IMR-90 (cell line): Measurements from ENCODE around the gene PPT2. TPM values are rescaled to one million over a fixed set of nuclear protein-coding genes. Genes with fewer than 3 reads are reported as not detected.
"Not testable (repeated sequence)": the region's sequence is repeated elsewhere in the genome, so short reads cannot be mapped to it uniquely, and the experiment has no call there.

ENCODE experiments used
- ATAC-seq: fragments of 200-7000 bp; cut with Tn5 transposase; 2 replicates; pipeline ENCODE4 v1.9.1; 2020; ENCODE audit warnings: low read depth, mild to moderate bottlenecking, moderate library complexity
- BruUV-seq: library from RNA; stranded (reverse); fragments of 400-500 nt; replicated peaks from 2 replicates; lab custom pipeline; 2021; lab: Mats Ljungman, UMichigan
- CTCF ChIA-PET: fragments of 300-600 bp; formaldehyde crosslinking; extraction: SDS; loops from one replicate; lab custom pipeline; 2021; ENCODE audit warnings: antibody characterized with exemption; lab: Yijun Ruan, JAX
- POLR2A ChIA-PET: fragments of 300-600 bp; sonication (Branson Sonifier 250); formaldehyde crosslinking; loops from one replicate; lab custom pipeline; 2022; ENCODE audit warnings: antibody characterized with exemption; ENCODE audit not compliant: unreplicated experiment; lab: Charles Lee
- DNase-seq: peaks from one replicate; pipeline ENCODE4 v3.0.0; 2013
- H2AFZ ChIP-seq: replicated peaks from 2 replicates; pipeline ENCODE3; 2013; ENCODE audit warnings: low read length, mild to moderate bottlenecking; ENCODE audit not compliant: poor library complexity
- H2AK5ac ChIP-seq: 2 replicates; pipeline ENCODE4 v1.6.1; 2013; ENCODE audit warnings: low read depth, low read length, inconsistent platforms
- H2AK9ac ChIP-seq: replicated peaks from 2 replicates; pipeline ENCODE3; 2013; ENCODE audit warnings: mild to moderate bottlenecking, low read depth, low read length, moderate library complexity; ENCODE audit not compliant: poor library complexity
- H2BK120ac ChIP-seq: 2 replicates; pipeline ENCODE4 v1.6.1; 2013; ENCODE audit warnings: low read depth, low read length, inconsistent platforms
- H2BK15ac ChIP-seq: 3 replicates; pipeline ENCODE4 v1.6.1; 2013; ENCODE audit warnings: low read depth, low read length, inconsistent platforms
- H2BK20ac ChIP-seq: 2 replicates; pipeline ENCODE4 v1.6.1; 2013; ENCODE audit warnings: low read depth, mild to moderate bottlenecking, inconsistent platforms, low read length, moderate library complexity
- H2BK5ac ChIP-seq: 2 replicates; pipeline ENCODE4 v1.6.1; 2013; ENCODE audit warnings: mild to moderate bottlenecking, low read depth, low read length, inconsistent platforms; ENCODE audit not compliant: poor library complexity, severe bottlenecking
- H3K14ac ChIP-seq: replicated peaks from 2 replicates; pipeline ENCODE4 v1.6.1; 2013; ENCODE audit warnings: low read depth, low read length, inconsistent platforms
- H3K18ac ChIP-seq: 2 replicates; pipeline ENCODE4 v1.6.1; 2013; ENCODE audit warnings: low read depth, low read length, control low read depth
- H3K23ac ChIP-seq: 2 replicates; pipeline ENCODE4 v1.6.1; 2013; ENCODE audit warnings: low read depth, low read length, inconsistent platforms
- H3K27ac ChIP-seq: 2 replicates; pipeline ENCODE4 v1.5.1; 2013; ENCODE audit warnings: mild to moderate bottlenecking, control low read depth, low read length; ENCODE audit not compliant: insufficient read depth
- H3K27me3 ChIP-seq: 2 replicates; pipeline ENCODE4 v1.6.1; 2013; ENCODE audit warnings: low read length; ENCODE audit not compliant: control insufficient read depth, insufficient read depth
- H3K36me3 ChIP-seq: 2 replicates; pipeline ENCODE4 v1.6.1; 2013; ENCODE audit warnings: low read length, mixed read lengths; ENCODE audit not compliant: control insufficient read depth, insufficient read depth
- H3K4ac ChIP-seq: 2 replicates; pipeline ENCODE4 v1.6.1; 2013; ENCODE audit warnings: low read depth, low read length, inconsistent platforms
- H3K4me1 ChIP-seq: 2 replicates; pipeline ENCODE4 v1.6.1; 2013; ENCODE audit warnings: low read length, mixed read lengths; ENCODE audit not compliant: control insufficient read depth, insufficient read depth
- H3K4me2 ChIP-seq: 2 replicates; pipeline ENCODE4 v1.6.1; 2013; ENCODE audit warnings: low read depth, mild to moderate bottlenecking, control low read depth, low read length, moderate library complexity
- H3K4me3 ChIP-seq: 2 replicates; pipeline ENCODE4 v1.5.1; 2013; ENCODE audit warnings: low read depth, mild to moderate bottlenecking, control low read depth, low read length, moderate library complexity; ENCODE audit not compliant: insufficient read depth
- H3K56ac ChIP-seq: 2 replicates; pipeline ENCODE4 v1.6.1; 2013; ENCODE audit warnings: low read length, inconsistent platforms; ENCODE audit not compliant: insufficient read depth; ENCODE audit errors: extremely low read depth
- H3K79me1 ChIP-seq, 2 experiments: 2 replicates each; pipeline ENCODE4 v1.6.1; 2013; ENCODE audit warnings: low read length in 2 of 2, inconsistent platforms in 1 of 2, low read depth in 1 of 2
- H3K9ac ChIP-seq: 2 replicates; pipeline ENCODE4 v1.6.1; 2013; ENCODE audit warnings: low read depth, low read length, control low read depth
- H3K9me1 ChIP-seq: 2 replicates; pipeline ENCODE4 v1.6.1; 2013; ENCODE audit warnings: low read length, inconsistent platforms; ENCODE audit not compliant: insufficient read depth
- H3K9me3 ChIP-seq: 2 replicates; pipeline ENCODE4 v1.6.1; 2013; ENCODE audit warnings: low read length; ENCODE audit not compliant: control insufficient read depth, insufficient read depth
- H4K20me1 ChIP-seq: 2 replicates; pipeline ENCODE4 v1.6.1; 2013; ENCODE audit warnings: low read length, inconsistent platforms; ENCODE audit not compliant: insufficient read depth
- H4K5ac ChIP-seq: 2 replicates; pipeline ENCODE4 v1.6.1; 2013; ENCODE audit warnings: mild to moderate bottlenecking, low read depth, low read length, control low read depth
- H4K8ac ChIP-seq, 2 experiments: 2 replicates each; pipeline ENCODE4 v1.6.1; 2013; ENCODE audit warnings: low read depth in 2 of 2, low read length in 2 of 2, control low read depth in 1 of 2, inconsistent platforms in 1 of 2
- H4K91ac ChIP-seq: 2 replicates; pipeline ENCODE4 v1.6.1; 2013; ENCODE audit warnings: low read depth, low read length, inconsistent platforms; ENCODE audit not compliant: insufficient read depth
- MAZ ChIP-seq: IDR thresholded peaks from 2 replicates; pipeline ENCODE4 v1.6.1; 2012; ENCODE audit warnings: low read depth, mild to moderate bottlenecking, low read length, improper control_type of control experiment, moderate library complexity, borderline replicate concordance
- WGBS, 2 experiments: methylation state at CpG; one replicate each; pipeline versions ENCODE4 v1.1.5 to v1.1.7; 2013; ENCODE audit warnings: missing lambda C conversion rate in 2 of 2; ENCODE audit not compliant: insufficient read length in 1 of 2; ENCODE audit errors: extremely low coverage in 2 of 2; 5-methylcytosine and 5-hydroxymethylcytosine counted together
- dilution Hi-C: fragments of 300-500 bp; cut with HindIII; formaldehyde crosslinking; loops from one replicate; pipeline ENCODE4 v1.14.3; 2018; ENCODE audit warnings: low sequenced_read_pairs; ENCODE audit not compliant: unreplicated experiment
- in situ Hi-C: fragments of 300-500 bp; cut with MboI; formaldehyde crosslinking; loops from 3 replicates; pipeline ENCODE4 v1.14.3; 2019; ENCODE audit warnings: low sequenced_read_pairs, inconsistent platforms, mixed read lengths
- intact Hi-C: fragments of 100-400 bp; cut with micrococcal nuclease; formaldehyde crosslinking; loops from 2 replicates; pipeline ENCODE4 v1.10.0; 2022
- polyA plus RNA-seq, 3 experiments: library from polyadenylated mRNA; depleted of rRNA; stranded (reverse); fragments of >200 nt; gene quantifications; 2 replicates each; pipeline ENCODE4 v1.2.3, GENCODE V29; 2012; ENCODE audit warnings: low replicate concordance in 1 of 3
- total RNA-seq: library from RNA; depleted of rRNA; stranded (reverse); fragments of >200 nt; gene quantifications from 2 replicates; pipeline ENCODE4 v1.2.3, GENCODE V29; 2012

PPT2 gene
- total and polyA plus RNA-seq, 2 of the 4 experiments (the other 2 are of a cell fraction), result 3.2 to 16.2 TPM

DNA sequence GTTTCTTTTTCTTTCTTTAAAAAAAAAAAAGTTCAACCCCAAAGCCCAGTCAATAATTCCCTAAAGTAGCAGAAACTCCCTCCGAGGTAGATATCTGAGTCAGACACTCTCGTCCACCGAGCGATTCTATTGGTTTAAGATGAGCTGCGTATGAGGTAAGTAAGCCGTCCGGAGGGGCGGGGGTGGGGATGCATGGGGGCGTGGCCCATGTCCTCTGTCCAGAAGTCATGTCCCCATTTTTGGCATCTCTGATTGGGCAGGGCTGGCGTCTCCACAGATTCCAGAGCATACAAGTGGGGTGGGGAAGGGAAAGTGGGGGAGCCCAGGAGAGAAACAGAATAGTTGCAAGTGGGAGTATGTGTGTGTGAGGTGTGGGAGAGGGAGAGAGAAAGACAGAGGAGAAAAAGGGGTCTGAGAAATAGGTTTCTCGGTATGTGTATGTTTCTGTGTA, 31.8 kb downstream of the PPT2 start:
- in situ Hi-C loops, result loop anchor here (25.0 kb wide), 1 partner anchor 777 kb away; the partner anchor contains the start of genes BRD2 and HLA-DMA
- dilution Hi-C loops, result not testable (repeated sequence)
- ATAC-seq, result peak; percentile 59

DNA sequence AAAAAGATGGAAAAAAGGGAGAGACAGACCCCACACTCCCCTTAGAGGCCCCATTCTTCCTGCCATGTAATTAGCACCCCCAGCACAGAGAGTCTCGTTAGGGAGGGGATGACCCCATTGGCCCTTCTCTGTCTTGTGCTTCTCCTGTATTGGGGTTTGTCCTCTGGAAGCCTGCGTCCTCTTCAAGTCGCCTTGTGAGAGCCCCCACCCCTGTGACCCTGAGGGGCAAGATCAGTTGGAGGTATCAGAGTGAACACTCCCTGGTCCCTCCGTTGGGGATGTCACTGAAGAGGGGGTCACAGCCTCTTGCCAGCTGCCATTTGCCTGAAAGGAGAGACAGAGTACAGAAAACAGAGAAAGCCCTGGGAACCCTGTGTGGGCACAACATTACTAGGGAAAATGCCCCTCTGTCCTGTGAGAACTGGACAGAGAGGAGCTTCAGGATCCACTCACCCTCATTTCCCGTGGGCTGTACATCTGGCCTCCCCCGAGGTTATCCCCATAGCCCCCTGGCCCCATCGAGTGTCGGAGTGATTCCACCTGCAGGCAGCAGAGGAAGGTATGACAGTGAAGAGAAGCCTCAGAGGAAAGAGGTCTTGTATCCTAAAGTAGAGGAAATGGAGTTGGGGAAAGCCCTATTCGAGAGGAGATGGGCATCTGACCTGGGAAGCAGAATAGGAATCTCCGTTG, 32.4 kb downstream of the PPT2 start:
- 71% methylated on average over 4 of the region's 10 CpGs; no CpG with 5 or more reads in 1 of the 2 experiments for WGBS, 2 experiments
- H4K91ac ChIP-seq, H2BK15ac ChIP-seq, H2AK5ac ChIP-seq, H2BK20ac ChIP-seq, H3K9ac ChIP-seq, H3K9me3 ChIP-seq, H2AK9ac ChIP-seq, H3K23ac ChIP-seq, H3K56ac ChIP-seq, H4K5ac ChIP-seq, H2BK120ac ChIP-seq, H3K4me2 ChIP-seq, H4K20me1 ChIP-seq, DNase-seq, H2BK5ac ChIP-seq, H3K18ac ChIP-seq, H3K4ac ChIP-seq, H3K4me1 ChIP-seq, H3K4me3 ChIP-seq, CTCF ChIA-PET, H3K9me1 ChIP-seq, ATAC-seq, H2AFZ ChIP-seq, dilution Hi-C loops, H4K8ac ChIP-seq, H3K14ac ChIP-seq, H3K27me3 ChIP-seq: not testable (repeated sequence)
- BruUV-seq, result TSS peak; percentile 57
- Histone ChIP-seq H3K36me3 (peaks cover 34% of the 10 kb centered on the region), H3K79me1 (peaks cover 15 to 53% of the 10 kb centered on the region in 2 experiments), H3K27ac (peak overlapping the region; percentile 49; the same call in 1 of the 2 replicates)
- in situ Hi-C loops (loop anchor here (25.0 kb wide), 1 partner anchor 776 kb away; the partner anchor contains the start of genes BRD2 and HLA-DMA), intact Hi-C loops (loop anchor here (5.0 kb wide), 1 partner anchor 786 kb away; no protein-coding TSS in a partner anchor)
- POLR2A ChIA-PET, result interaction anchor here (1.0 kb wide), 1 partner anchor 9 kb away, joined by 7 read pairs; no protein-coding TSS in a partner anchor

More for the DNA sequence above, 31.8 kb downstream of the PPT2 start:
- H3K14ac ChIP-seq, H3K4ac ChIP-seq, H4K8ac ChIP-seq, H3K4me3 ChIP-seq, H3K4me2 ChIP-seq, H2BK20ac ChIP-seq, H3K56ac ChIP-seq, CTCF ChIA-PET, H3K27me3 ChIP-seq, H2BK120ac ChIP-seq, H3K4me1 ChIP-seq, H4K20me1 ChIP-seq, H3K9me1 ChIP-seq, H3K18ac ChIP-seq, H2AK9ac ChIP-seq, H2BK15ac ChIP-seq, H3K23ac ChIP-seq, H2AFZ ChIP-seq, H4K5ac ChIP-seq, H4K91ac ChIP-seq, BruUV-seq, H3K9ac ChIP-seq, H3K9me3 ChIP-seq: not testable (repeated sequence)
- H2BK5ac ChIP-seq, result peak overlapping the region; percentile 29
- peak overlapping the region; percentile 9; the same call in 1 of the 2 replicates for H2AK5ac ChIP-seq
- peak; percentile 34; the same call in 1 of the 2 replicates for TF ChIP-seq MAZ
- peaks cover 10 to 47% of the 10 kb centered on the region in 2 experiments for H3K79me1 ChIP-seq
- peak; percentile 88 for DNase-seq
- H3K36me3 ChIP-seq, result peaks cover 37% of the 10 kb centered on the region
- peak overlapping the region; percentile 21; the same call in 1 of the 2 replicates for H3K27ac ChIP-seq
- POLR2A ChIA-PET, result interaction anchor here (1.0 kb wide), 1 partner anchor 10 kb away, joined by 7 read pairs; no protein-coding TSS in a partner anchor
- 0% methylated on average over 1 of the region's 11 CpGs; no CpG with 5 or more reads in 1 of the 2 experiments for WGBS, 2 experiments
- intact Hi-C loops, result loop anchor here (5.0 kb wide), 1 partner anchor 787 kb away; no protein-coding TSS in a partner anchor
